ENCODE data around the gene UBE3A.
"Not testable (repeated sequence)": the region's sequence is repeated elsewhere in the genome, so short reads cannot be mapped to it uniquely, and the experiment has no call there.

DNA sequence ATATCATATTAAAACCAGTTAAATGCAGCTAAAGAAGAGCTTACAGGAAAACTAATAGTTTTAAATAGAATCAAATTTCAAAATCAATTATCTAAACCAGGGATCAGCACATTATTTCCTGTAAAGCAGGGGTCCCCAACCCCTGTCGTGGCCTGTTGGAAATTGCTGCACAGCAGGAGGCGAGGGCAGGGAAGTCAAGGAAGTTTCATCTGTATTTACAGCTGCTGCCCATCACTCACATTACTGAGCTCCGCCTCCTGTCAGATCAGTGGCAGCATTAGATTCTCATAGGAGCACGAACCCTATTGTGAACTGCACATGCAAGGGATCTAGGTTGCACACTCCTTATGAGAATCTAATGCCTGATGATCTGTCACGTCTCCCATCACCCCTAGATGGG is 14.4 kb upstream of the UBE3A start:
- not testable (repeated sequence) for TF ChIP-seq POLR2A (IDR thresholded peaks at IDR 0.05; ENCODE audit: low read depth, low read length); POLR2AphosphoS5 (IDR thresholded peaks at IDR 0.05; ENCODE audit: low read depth, low read length); PAX5 (IDR thresholded peaks at IDR 0.05; ENCODE audit: insufficient read depth, low read length, severe bottlenecking); TAF1 (IDR thresholded peaks at IDR 0.05; ENCODE audit: low read depth, low read length)
